ENCODE measurements around the gene OR4Q3.
"Not testable (repeated sequence)": the region's sequence is repeated elsewhere in the genome, so short reads cannot be mapped to it uniquely, and the experiment has no call there.

Gene OR4Q3

GRCh38 chr14:19743256-19743655 is at the start of gene OR4Q3:
Gene OR4Q3 (plus strand): TSS chr14:19743571.
- no peak for DNase-seq

GRCh38 chr14:19729359-19729758 is 14.0 kb upstream of the OR4Q3 start:
- DNase-seq = no peak

GRCh38 chr14:19729763-19730162 is 13.6 kb upstream of the OR4Q3 start:
- DNase-seq = no peak

- not testable (repeated sequence) for DNase-seq
Measured at GRCh38 chr14:19733893-19734292, 9.5 kb upstream of the OR4Q3 start.

GRCh38 chr14:19752316-19752715 is 8.9 kb downstream of the OR4Q3 start:
- DNase-seq = not testable (repeated sequence)

GRCh38 chr14:19754172-19754571 is 10.8 kb downstream of the OR4Q3 start:
- DNase-seq = no peak

GRCh38 chr14:19771491-19771890 is 28.1 kb downstream of the OR4Q3 start:
- DNase-seq = not testable (repeated sequence)

DNA sequence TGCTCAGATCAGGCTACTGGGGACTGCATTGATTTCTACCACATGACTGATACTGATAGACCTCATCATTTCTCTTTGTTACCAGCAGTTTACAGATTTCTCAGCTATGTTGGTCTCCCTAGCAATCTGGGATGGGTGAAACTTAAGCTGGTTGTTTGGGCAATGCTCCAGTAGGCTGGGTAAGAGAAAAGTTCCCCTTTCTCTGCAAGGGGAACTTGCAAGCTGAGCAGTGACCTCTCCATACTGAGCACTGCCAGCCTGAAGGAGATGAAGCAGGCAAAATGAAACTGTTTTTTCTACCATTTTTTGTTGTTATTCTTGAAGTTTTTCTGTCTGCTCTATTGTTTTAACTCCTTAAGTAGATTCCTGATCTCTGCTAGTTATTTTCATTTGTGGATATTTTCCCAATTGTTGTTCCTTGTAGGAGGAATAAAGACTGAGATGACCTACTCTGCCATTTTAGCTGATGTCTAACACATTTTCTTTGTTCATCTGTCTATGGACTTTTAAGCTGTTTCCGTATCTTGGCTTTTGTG is 28.6 kb downstream of the OR4Q3 start:
- DNase-seq = no peak

DNA sequence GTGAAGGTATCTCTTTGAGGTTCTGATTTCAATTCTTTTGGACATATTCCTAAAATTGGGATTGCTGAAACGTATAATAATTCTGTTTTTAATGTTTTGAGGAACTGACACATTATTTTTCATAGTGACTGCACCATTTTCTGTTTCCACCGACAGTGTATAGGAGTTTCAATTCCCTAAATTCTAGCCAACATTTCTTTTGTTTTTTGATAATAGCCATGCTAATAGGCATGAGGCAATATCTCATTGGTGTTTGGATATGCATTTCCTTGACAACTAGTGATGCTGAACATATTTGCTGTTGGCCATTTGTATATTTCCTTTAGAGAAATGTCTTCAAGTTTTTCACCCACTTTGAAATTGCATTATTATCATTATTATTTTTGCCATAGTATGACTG is 29.1 kb downstream of the OR4Q3 start:
- not testable (repeated sequence) for DNase-seq

DNA sequence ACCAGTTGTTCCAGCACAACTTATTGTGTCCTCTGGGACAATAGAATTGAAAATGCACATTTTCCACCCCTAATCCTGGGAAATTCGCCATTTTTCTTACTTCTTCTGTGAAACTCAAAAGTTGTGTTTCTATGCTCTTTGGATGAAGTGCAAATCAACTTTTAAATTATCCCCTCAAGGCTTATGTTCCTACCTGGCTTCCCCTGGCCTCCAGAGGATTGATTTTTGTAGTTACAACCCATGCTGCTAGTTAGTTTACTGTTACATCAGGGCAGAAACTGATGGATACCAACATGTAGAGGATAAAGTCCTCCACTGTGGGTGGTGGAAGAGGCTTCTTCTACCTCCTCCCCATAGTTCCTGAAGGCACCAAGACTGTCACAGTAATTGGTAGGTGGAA is 29.8 kb downstream of the OR4Q3 start, which contains the start of gene OR4M1:
Gene OR4M1 (plus strand): TSS at position 301 of the 400 bp plus-strand sequence. CDS start 6,819 bp downstream, outside the sequence.
- not testable (repeated sequence) for DNase-seq

GRCh38 chr14:19775587-19775986 is 32.2 kb downstream of the OR4Q3 start:
- DNase-seq = no peak

- DNase-seq = not testable (repeated sequence)
Measured at GRCh38 chr14:19785848-19786247, 42.5 kb downstream of the OR4Q3 start.

- not testable (repeated sequence) for DNase-seq
Measured at GRCh38 chr14:19787318-19787717, 43.9 kb downstream of the OR4Q3 start.

DNA sequence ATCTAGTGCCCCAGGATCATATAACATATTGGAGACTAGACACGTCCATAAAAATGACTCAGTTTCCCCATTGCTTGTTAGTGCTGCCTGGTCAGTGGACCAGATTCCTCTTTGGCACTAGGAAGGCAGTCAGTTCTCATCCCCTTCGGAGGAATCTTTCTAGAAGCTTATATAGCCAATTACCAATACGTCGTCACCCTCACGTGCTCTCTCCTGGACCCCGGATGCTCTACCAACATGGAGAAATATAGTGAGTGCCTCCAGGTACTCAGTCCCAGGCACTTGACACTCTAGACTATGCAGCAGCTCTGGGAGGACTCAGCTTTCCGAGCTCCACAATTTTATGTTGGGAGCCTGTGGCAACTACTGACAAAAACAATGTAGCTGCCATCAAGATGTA is 44.8 kb downstream of the OR4Q3 start:
- not testable (repeated sequence) for DNase-seq

GRCh38 chr14:19796520-19797108 is 53.2 kb downstream of the OR4Q3 start:
- not testable (repeated sequence) for DNase-seq

Measured in GF-D8 (cell line).